Measurements from ENCODE around the gene IL13.
"Not testable (repeated sequence)": the region's sequence is repeated elsewhere in the genome, so short reads cannot be mapped to it uniquely, and the experiment has no call there.

IL13 gene

GRCh38 chr5:132633587-132633986 is 24.4 kb upstream of the IL13 start:
- not testable (repeated sequence) for H3K36me3 ChIP-seq (replicated peaks in 1 of 2; ENCODE audit: control insufficient read depth in 2 of 2, insufficient read depth in 2 of 2, low read length in 2 of 2); H4K91ac ChIP-seq (ENCODE audit: low read depth, low read length, poor library complexity); H3K4ac ChIP-seq (ENCODE audit: low read length); H3K9me3 ChIP-seq (replicated peaks in 1 of 2; ENCODE audit: control insufficient read depth in 2 of 2, insufficient read depth in 1 of 2, low read depth in 1 of 2, low read length in 2 of 2); H2BK15ac ChIP-seq (ENCODE audit: low read length); H2BK5ac ChIP-seq (ENCODE audit: low read length); H2BK120ac ChIP-seq (ENCODE audit: low read depth, low read length); DNase-seq (ENCODE audit: low spot score); H3K4me1 ChIP-seq (ENCODE audit: control insufficient read depth in 2 of 2, insufficient read depth in 1 of 2, low read depth in 1 of 2, low read length in 2 of 2); H3K9ac ChIP-seq (ENCODE audit: low read depth, low read length, poor library complexity); H4K8ac ChIP-seq (ENCODE audit: low read depth, low read length); H3K27ac ChIP-seq (replicated peaks; ENCODE audit: low read length); H3K23ac ChIP-seq (ENCODE audit: low read depth, low read length, poor library complexity); H2BK12ac ChIP-seq (ENCODE audit: low read length); H3K18ac ChIP-seq (ENCODE audit: low read length); H3K27me3 ChIP-seq (ENCODE audit: control insufficient read depth in 3 of 3, insufficient read depth in 3 of 3, low read depth in 1 of 3, low read length in 3 of 3); H2AFZ ChIP-seq (ENCODE audit: low read length); H3K79me1 ChIP-seq (ENCODE audit: low read depth, low read length); H3K14ac ChIP-seq (ENCODE audit: low read length); H2AK5ac ChIP-seq (ENCODE audit: low read depth, low read length); H3K4me3 ChIP-seq (ENCODE audit: low read length in 2 of 2); H3K4me2 ChIP-seq (ENCODE audit: insufficient read depth, low read length, poor library complexity, severe bottlenecking)
- WGBS, 2 donors (ENCODE audit: extremely low coverage in 2 of 2, insufficient read length in 2 of 2, insufficient replicate concordance in 1 of 2), result no CpG with 5 or more reads among the region's 4 CpGs

- no peak overlapping the region for H2BK12ac ChIP-seq (ENCODE audit: low read length)
- no peak overlapping the region for H4K8ac ChIP-seq (ENCODE audit: low read depth, low read length)
- H3K79me1 ChIP-seq (ENCODE audit: low read depth, low read length), result no peaks in the 10 kb centered on the region
- H3K27me3 ChIP-seq (ENCODE audit: control insufficient read depth in 3 of 3, insufficient read depth in 3 of 3, low read depth in 1 of 3, low read length in 3 of 3), result no peaks in the 10 kb centered on the region
- H3K9ac ChIP-seq (ENCODE audit: low read depth, low read length, poor library complexity), result no peak overlapping the region
- H3K4ac ChIP-seq (ENCODE audit: low read length), result no peak overlapping the region
- H3K18ac ChIP-seq (ENCODE audit: low read length), result no peak overlapping the region
- no peak overlapping the region for H2BK120ac ChIP-seq (ENCODE audit: low read depth, low read length)
- no peaks in the 10 kb centered on the region for H3K4me1 ChIP-seq (ENCODE audit: control insufficient read depth in 2 of 2, insufficient read depth in 1 of 2, low read depth in 1 of 2, low read length in 2 of 2)
- no peak overlapping the region for H3K14ac ChIP-seq (ENCODE audit: low read length)
- H3K36me3 ChIP-seq (replicated peaks in 1 of 2; ENCODE audit: control insufficient read depth in 2 of 2, insufficient read depth in 2 of 2, low read length in 2 of 2), result peaks cover 12% of the 10 kb centered on the region in 2 donors
- H2BK15ac ChIP-seq (ENCODE audit: low read length), result no peak overlapping the region
- DNase-seq (ENCODE audit: low spot score), result no peak
- H2BK5ac ChIP-seq (ENCODE audit: low read length), result no peak overlapping the region
- peaks cover 0 to 2% of the 10 kb centered on the region in 2 donors for H3K9me3 ChIP-seq (replicated peaks in 1 of 2; ENCODE audit: control insufficient read depth in 2 of 2, insufficient read depth in 1 of 2, low read depth in 1 of 2, low read length in 2 of 2)
- H3K23ac ChIP-seq (ENCODE audit: low read depth, low read length, poor library complexity), result no peak overlapping the region
- no peak overlapping the region for H4K91ac ChIP-seq (ENCODE audit: low read depth, low read length, poor library complexity)
- no peak overlapping the region for H3K4me3 ChIP-seq (ENCODE audit: low read length in 2 of 2)
- no peak overlapping the region for H3K27ac ChIP-seq (replicated peaks; ENCODE audit: low read length)
- H3K4me2 ChIP-seq (ENCODE audit: insufficient read depth, low read length, poor library complexity, severe bottlenecking), result no peak overlapping the region
- no peak overlapping the region for H2AFZ ChIP-seq (ENCODE audit: low read length)
- no peak overlapping the region for H2AK5ac ChIP-seq (ENCODE audit: low read depth, low read length)
- no CpG with 5 or more reads among the region's 4 CpGs for WGBS, 2 donors (ENCODE audit: extremely low coverage in 2 of 2, insufficient read length in 2 of 2, insufficient replicate concordance in 1 of 2)
These were observed 22.1 kb upstream of the IL13 start for GRCh38 chr5:132635873-132636272.

- no peak overlapping the region for H3K14ac ChIP-seq (ENCODE audit: low read length)
- DNase-seq (ENCODE audit: low spot score), result no peak
- H3K4me1 ChIP-seq (ENCODE audit: control insufficient read depth in 2 of 2, insufficient read depth in 1 of 2, low read depth in 1 of 2, low read length in 2 of 2), result no peaks in the 10 kb centered on the region
- H3K4me2 ChIP-seq (ENCODE audit: insufficient read depth, low read length, poor library complexity, severe bottlenecking), result no peak overlapping the region
- H3K36me3 ChIP-seq (replicated peaks in 1 of 2; ENCODE audit: control insufficient read depth in 2 of 2, insufficient read depth in 2 of 2, low read length in 2 of 2), result peaks cover 15 to 18% of the 10 kb centered on the region in 2 donors
- H2AFZ ChIP-seq (ENCODE audit: low read length), result no peak overlapping the region
- no peak overlapping the region for H2AK5ac ChIP-seq (ENCODE audit: low read depth, low read length)
- H3K27ac ChIP-seq (replicated peaks; ENCODE audit: low read length), result no peak overlapping the region
- no peaks in the 10 kb centered on the region for H3K27me3 ChIP-seq (ENCODE audit: control insufficient read depth in 3 of 3, insufficient read depth in 3 of 3, low read depth in 1 of 3, low read length in 3 of 3)
- H3K18ac ChIP-seq (ENCODE audit: low read length), result no peak overlapping the region
- no peak overlapping the region for H3K9ac ChIP-seq (ENCODE audit: low read depth, low read length, poor library complexity)
- no peaks in the 10 kb centered on the region for H3K79me1 ChIP-seq (ENCODE audit: low read depth, low read length)
- H4K91ac ChIP-seq (ENCODE audit: low read depth, low read length, poor library complexity), result no peak overlapping the region
- WGBS, 2 donors (ENCODE audit: extremely low coverage in 2 of 2, insufficient read length in 2 of 2, insufficient replicate concordance in 1 of 2), result no CpG with 5 or more reads among the region's 4 CpGs
- H2BK12ac ChIP-seq (ENCODE audit: low read length), result no peak overlapping the region
- no peak overlapping the region for H2BK15ac ChIP-seq (ENCODE audit: low read length)
- no peak overlapping the region for H3K4me3 ChIP-seq (ENCODE audit: low read length in 2 of 2)
- no peak overlapping the region for H3K4ac ChIP-seq (ENCODE audit: low read length)
- H2BK120ac ChIP-seq (ENCODE audit: low read depth, low read length), result no peak overlapping the region
- H3K9me3 ChIP-seq (replicated peaks in 1 of 2; ENCODE audit: control insufficient read depth in 2 of 2, insufficient read depth in 1 of 2, low read depth in 1 of 2, low read length in 2 of 2), result peaks cover 0 to 2% of the 10 kb centered on the region in 2 donors
- no peak overlapping the region for H2BK5ac ChIP-seq (ENCODE audit: low read length)
- H4K8ac ChIP-seq (ENCODE audit: low read depth, low read length), result no peak overlapping the region
- H3K23ac ChIP-seq (ENCODE audit: low read depth, low read length, poor library complexity), result no peak overlapping the region
These were observed 20.7 kb upstream of the IL13 start for GRCh38 chr5:132637241-132637640.

- Histone ChIP-seq H3K18ac (ENCODE audit: low read length) (no peak overlapping the region), H2BK15ac (ENCODE audit: low read length) (no peak overlapping the region), H3K9ac (ENCODE audit: low read depth, low read length, poor library complexity) (no peak overlapping the region), H3K27me3 (ENCODE audit: control insufficient read depth in 3 of 3, insufficient read depth in 3 of 3, low read depth in 1 of 3, low read length in 3 of 3) (no peaks in the 10 kb centered on the region), H2AFZ (ENCODE audit: low read length) (no peak overlapping the region), H2AK5ac (ENCODE audit: low read depth, low read length) (no peak overlapping the region), H3K4ac (ENCODE audit: low read length) (no peak overlapping the region), H3K27ac (replicated peaks; ENCODE audit: low read length) (no peak overlapping the region), H3K4me2 (ENCODE audit: insufficient read depth, low read length, poor library complexity, severe bottlenecking) (no peak overlapping the region), H3K4me3 (ENCODE audit: low read length in 2 of 2) (no peak overlapping the region), H3K14ac (ENCODE audit: low read length) (no peak overlapping the region), H3K9me3 (replicated peaks in 1 of 2; ENCODE audit: control insufficient read depth in 2 of 2, insufficient read depth in 1 of 2, low read depth in 1 of 2, low read length in 2 of 2) (peaks cover 0 to 2% of the 10 kb centered on the region in 2 donors), H2BK5ac (ENCODE audit: low read length) (no peak overlapping the region), H4K8ac (ENCODE audit: low read depth, low read length) (no peak overlapping the region), H3K4me1 (ENCODE audit: control insufficient read depth in 2 of 2, insufficient read depth in 1 of 2, low read depth in 1 of 2, low read length in 2 of 2) (no peaks in the 10 kb centered on the region), H2BK120ac (ENCODE audit: low read depth, low read length) (no peak overlapping the region), H3K79me1 (ENCODE audit: low read depth, low read length) (no peaks in the 10 kb centered on the region), H2BK12ac (ENCODE audit: low read length) (no peak overlapping the region), H3K23ac (ENCODE audit: low read depth, low read length, poor library complexity) (no peak overlapping the region), H4K91ac (ENCODE audit: low read depth, low read length, poor library complexity) (no peak overlapping the region), H3K36me3 (replicated peaks in 1 of 2; ENCODE audit: control insufficient read depth in 2 of 2, insufficient read depth in 2 of 2, low read length in 2 of 2) (peaks cover 22 to 23% of the 10 kb centered on the region in 2 donors)
- WGBS, 2 donors (ENCODE audit: extremely low coverage in 2 of 2, insufficient read length in 2 of 2, insufficient replicate concordance in 1 of 2), result no CpG with 5 or more reads among the region's 2 CpGs
- DNase-seq (ENCODE audit: low spot score), result no peak
These were observed 18.3 kb upstream of the IL13 start for GRCh38 chr5:132639706-132640130.
